Transverse colon (tissue), 4 donors: Measurements from ENCODE around the gene FBF1. TPM values are rescaled to one million over a fixed set of nuclear protein-coding genes. Genes with fewer than 3 reads are reported as not detected.

Source experiments
- DNase-seq: peaks from one replicate; pipeline ENCODE4 v3.0.0-alpha.2; 2019
- H3K27ac ChIP-seq, 4 donors: fragments of 200-600 bp; sonication (generic); 2 replicates each; pipeline ENCODE4 v1.5.1; 2016 to 2018; ENCODE audit warnings: inconsistent platforms in 4 of 4
- H3K27me3 ChIP-seq: fragments of 200-600 bp; sonication (generic); 2 replicates; pipeline ENCODE4 v1.5.1; 2017; ENCODE audit warnings: inconsistent platforms
- H3K36me3 ChIP-seq, 4 donors: fragments of 200-600 bp; sonication (generic); 2 replicates each; pipeline ENCODE4 v1.5.1; 2017 to 2019; ENCODE audit warnings: inconsistent platforms in 4 of 4
- H3K4me1 ChIP-seq, 4 donors: fragments of 200-600 bp; sonication (generic); 2 replicates each; pipeline ENCODE4 v1.5.1; 2017 to 2020; ENCODE audit warnings: inconsistent platforms in 4 of 4
- H3K4me3 ChIP-seq, 4 donors: fragments of 200-600 bp; sonication (generic); 1 replicate in 1 of 4; 2 replicates in 3 of 4; pipeline versions ENCODE4 v1.5.1 to v1.6.1; 2017 to 2019; ENCODE audit warnings: inconsistent platforms in 4 of 4
- H3K9me3 ChIP-seq, 2 donors: fragments of 200-600 bp; sonication (generic); 2 replicates each; pipeline ENCODE4 v1.5.1; 2017 to 2019; ENCODE audit warnings: inconsistent platforms in 2 of 2
- EP300 ChIP-seq: sonication (generic); formaldehyde crosslinking; IDR thresholded peaks from one replicate; pipeline ENCODE4 v1.6.1; 2017; ENCODE audit warnings: antibody characterized with exemption, low read depth
- POLR2A ChIP-seq: fragments of 450-650 bp; IDR thresholded peaks from one replicate; pipeline ENCODE4 v1.6.1; 2016; ENCODE audit warnings: antibody characterized with exemption, mild to moderate bottlenecking, moderate library complexity
- POLR2AphosphoS5 ChIP-seq, 3 donors: sonication (generic); formaldehyde crosslinking; IDR thresholded peaks; one replicate each; pipeline ENCODE4 v1.6.1; 2016; ENCODE audit warnings: antibody characterized with exemption in 3 of 3
- WGBS, 2 donors: methylation state at CpG; one replicate each; pipeline ENCODE4 v1.1.5; 2018; ENCODE audit warnings: low coverage in 1 of 2; 5-methylcytosine and 5-hydroxymethylcytosine counted together
- in situ Hi-C, 4 donors: fragments of 200-750 bp; cut with MboI; loops; one replicate each; pipeline versions ENCODE4 v1.15.0 to v1.15.1; 2017; ENCODE audit warnings: low sequenced_read_pairs in 3 of 4, low pct_ligation_motif_present in 1 of 4, low pct_unique_long_range_greater_than_20kb in 1 of 4
- intact Hi-C: fragments of 100-400 bp; cut with DNase I; formaldehyde crosslinking; loops from one replicate; pipeline ENCODE4 v1.15.1; 2023; ENCODE audit warnings: low total_unique reads
- total RNA-seq, 4 donors: library from RNA; depleted of rRNA; stranded (reverse); fragments of >200 nt; gene quantifications; one replicate each; pipeline ENCODE4 v1.1.0, GENCODE V29; 2016
- TF ChIP-seq, protein P1 (sequence below), 5 experiments: fragments of 200-600 bp in 3 of 5; fragments of 450-650 bp in 2 of 5; sonication (generic) in 3 of 5; IDR thresholded peaks; 1 replicate in 2 of 5; 2 replicates in 3 of 5; pipeline ENCODE4 v1.5.1; 2016 to 2017; ENCODE audit warnings: antibody characterized with exemption in 5 of 5, inconsistent platforms in 3 of 5, mild to moderate bottlenecking in 2 of 5, moderate library complexity in 1 of 5

The FBF1 gene
- total RNA-seq, 4 donors from 2014 or later = 2.9 to 29.9 (median 7.9) TPM

DNA sequence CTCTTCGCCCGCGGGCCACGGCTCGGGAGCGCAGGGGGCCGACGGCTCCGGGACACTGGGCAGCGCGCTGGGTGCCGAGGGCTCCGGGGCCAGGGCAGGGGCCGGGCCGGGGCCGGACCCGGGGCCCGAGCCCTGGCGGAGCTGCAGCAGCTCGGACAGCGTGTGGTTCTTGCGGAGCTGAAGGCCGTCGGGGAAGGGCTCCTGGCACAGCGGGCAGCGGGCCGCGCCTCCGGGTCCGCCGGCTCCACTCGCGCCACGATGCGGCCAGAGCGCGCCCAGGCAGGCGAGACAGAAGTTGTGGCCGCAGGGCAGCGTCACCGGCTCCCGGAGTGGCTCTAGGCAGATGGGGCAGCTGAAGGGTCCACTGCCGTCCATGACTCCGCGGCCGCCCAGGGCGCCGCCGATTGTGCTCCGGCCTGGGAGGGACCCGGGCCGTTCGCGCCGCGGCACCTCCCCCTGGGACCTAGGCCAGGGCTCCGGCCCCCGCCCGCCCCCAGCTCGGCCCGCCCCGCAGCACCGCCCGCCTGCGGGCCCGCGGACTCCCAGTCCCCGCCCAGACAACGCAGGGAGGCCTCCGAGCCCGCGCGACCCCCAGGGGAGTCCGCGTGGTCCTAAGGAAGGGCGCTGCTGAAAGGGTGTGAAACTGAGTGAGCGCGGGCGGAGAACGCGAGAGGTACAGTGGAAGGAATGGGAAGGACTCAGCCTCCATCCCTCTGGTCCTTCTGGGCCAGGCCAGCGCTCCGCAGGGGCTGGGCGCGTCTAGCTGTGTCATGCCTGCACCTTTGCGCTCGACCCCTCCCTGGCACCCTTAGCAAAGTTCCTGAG lies 62.5 kb downstream of the FBF1 start, which contains the start of gene TRIM47:
Gene TRIM47 (minus strand): TSS at position 408 of the 825 bp plus-strand sequence. CDS start 33 bp downstream, at position 375.
- intact Hi-C loops = loop anchor here (5.0 kb wide), 1 partner anchor 849 kb away; the partner anchor contains the start of genes JMJD6 and METTL23
- in situ Hi-C loops = loop anchor here in 1 of 4 donors (25.0 kb wide), 1 partner anchor 116 kb away; the partner anchor contains the start of gene GALK1
- WGBS, 2 donors = 0% methylated on average over 6 to 67 of the region's 87 CpGs

DNA sequence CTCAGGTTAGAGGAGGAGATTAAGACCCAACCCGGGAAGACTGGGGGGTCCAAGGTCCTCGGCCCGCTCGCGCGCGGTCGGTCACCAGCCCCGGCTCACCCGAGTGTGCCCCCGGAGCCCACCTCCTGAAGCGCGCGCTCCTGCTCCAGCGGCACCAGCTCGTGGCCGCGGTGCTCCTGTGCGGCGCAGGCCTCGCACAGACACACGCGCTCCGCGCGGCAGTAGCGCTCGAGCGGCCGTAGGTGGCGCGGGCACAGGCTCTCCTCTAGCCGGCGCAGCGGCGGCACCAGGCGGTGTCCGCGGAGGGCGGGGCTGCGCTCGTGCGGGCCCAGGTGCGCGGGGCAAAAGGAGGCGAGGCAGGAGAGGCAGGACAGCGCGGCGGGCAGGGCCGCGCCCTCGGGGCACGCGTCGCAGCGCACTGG lies 63.1 kb downstream of the FBF1 start:
- in situ Hi-C loops (loop anchor here in 1 of 4 donors (25.0 kb wide), 1 partner anchor 115 kb away; the partner anchor contains the start of gene GALK1), intact Hi-C loops (loop anchor here (5.0 kb wide), 1 partner anchor 850 kb away; the partner anchor contains the start of genes JMJD6 and METTL23)
- no peak for TF ChIP-seq EP300
- TF ChIP-seq, protein P1, sequence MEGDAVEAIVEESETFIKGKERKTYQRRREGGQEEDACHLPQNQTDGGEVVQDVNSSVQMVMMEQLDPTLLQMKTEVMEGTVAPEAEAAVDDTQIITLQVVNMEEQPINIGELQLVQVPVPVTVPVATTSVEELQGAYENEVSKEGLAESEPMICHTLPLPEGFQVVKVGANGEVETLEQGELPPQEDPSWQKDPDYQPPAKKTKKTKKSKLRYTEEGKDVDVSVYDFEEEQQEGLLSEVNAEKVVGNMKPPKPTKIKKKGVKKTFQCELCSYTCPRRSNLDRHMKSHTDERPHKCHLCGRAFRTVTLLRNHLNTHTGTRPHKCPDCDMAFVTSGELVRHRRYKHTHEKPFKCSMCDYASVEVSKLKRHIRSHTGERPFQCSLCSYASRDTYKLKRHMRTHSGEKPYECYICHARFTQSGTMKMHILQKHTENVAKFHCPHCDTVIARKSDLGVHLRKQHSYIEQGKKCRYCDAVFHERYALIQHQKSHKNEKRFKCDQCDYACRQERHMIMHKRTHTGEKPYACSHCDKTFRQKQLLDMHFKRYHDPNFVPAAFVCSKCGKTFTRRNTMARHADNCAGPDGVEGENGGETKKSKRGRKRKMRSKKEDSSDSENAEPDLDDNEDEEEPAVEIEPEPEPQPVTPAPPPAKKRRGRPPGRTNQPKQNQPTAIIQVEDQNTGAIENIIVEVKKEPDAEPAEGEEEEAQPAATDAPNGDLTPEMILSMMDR (IDR thresholded peaks at IDR 0.05) = peak; percentile 45 to 81 (median 55)
- TF ChIP-seq POLR2AphosphoS5 (IDR thresholded peaks at IDR 0.05) = peak in 2 of 3 donors; percentile 75 to 86
- TF ChIP-seq POLR2A = peak; percentile 60
- peak overlapping the region; percentile 63 to 76 (median 70) for H3K4me3 ChIP-seq
- H3K27ac ChIP-seq = peak overlapping the region; percentile 94 to 97 (median 96)
- H3K4me1 ChIP-seq = peaks cover 35 to 54% (median 45%) of the 10 kb centered on the region in 4 donors
- H3K36me3 ChIP-seq = no peaks in the 10 kb centered on the region
- no peaks in the 10 kb centered on the region for H3K9me3 ChIP-seq
- DNase-seq = peak; percentile 88
- H3K27me3 ChIP-seq = no peaks in the 10 kb centered on the region
- 0% methylated on average over 22 of the region's 56 CpGs; no CpG with 5 or more reads in 1 of the 2 donors for WGBS, 2 donors

More for the DNA sequence above, 62.5 kb downstream of the FBF1 start, which contains the start of gene TRIM47:
- peak within 1 kb of the TSS; percentile 94 to 97 (median 96) for H3K27ac ChIP-seq
- peak within 1 kb of the TSS; percentile 63 to 76 (median 70) for H3K4me3 ChIP-seq
- H3K9me3 ChIP-seq = no peaks in the 10 kb centered on the region
- peaks cover 28 to 48% (median 39%) of the 10 kb centered on the region in 4 donors for H3K4me1 ChIP-seq
- no peaks in the 10 kb centered on the region for H3K27me3 ChIP-seq
- TF ChIP-seq POLR2AphosphoS5 (IDR thresholded peaks at IDR 0.05) = peak; percentile 87 to 96 (median 87)
- peak; percentile 49 for TF ChIP-seq POLR2A
- TF ChIP-seq EP300 = no peak
- TF ChIP-seq, protein P1 (IDR thresholded peaks at IDR 0.05) = peak; percentile 11 to 44 (median 30)
- H3K36me3 ChIP-seq = no peaks in the 10 kb centered on the region
- DNase-seq = peak; percentile 78

DNA sequence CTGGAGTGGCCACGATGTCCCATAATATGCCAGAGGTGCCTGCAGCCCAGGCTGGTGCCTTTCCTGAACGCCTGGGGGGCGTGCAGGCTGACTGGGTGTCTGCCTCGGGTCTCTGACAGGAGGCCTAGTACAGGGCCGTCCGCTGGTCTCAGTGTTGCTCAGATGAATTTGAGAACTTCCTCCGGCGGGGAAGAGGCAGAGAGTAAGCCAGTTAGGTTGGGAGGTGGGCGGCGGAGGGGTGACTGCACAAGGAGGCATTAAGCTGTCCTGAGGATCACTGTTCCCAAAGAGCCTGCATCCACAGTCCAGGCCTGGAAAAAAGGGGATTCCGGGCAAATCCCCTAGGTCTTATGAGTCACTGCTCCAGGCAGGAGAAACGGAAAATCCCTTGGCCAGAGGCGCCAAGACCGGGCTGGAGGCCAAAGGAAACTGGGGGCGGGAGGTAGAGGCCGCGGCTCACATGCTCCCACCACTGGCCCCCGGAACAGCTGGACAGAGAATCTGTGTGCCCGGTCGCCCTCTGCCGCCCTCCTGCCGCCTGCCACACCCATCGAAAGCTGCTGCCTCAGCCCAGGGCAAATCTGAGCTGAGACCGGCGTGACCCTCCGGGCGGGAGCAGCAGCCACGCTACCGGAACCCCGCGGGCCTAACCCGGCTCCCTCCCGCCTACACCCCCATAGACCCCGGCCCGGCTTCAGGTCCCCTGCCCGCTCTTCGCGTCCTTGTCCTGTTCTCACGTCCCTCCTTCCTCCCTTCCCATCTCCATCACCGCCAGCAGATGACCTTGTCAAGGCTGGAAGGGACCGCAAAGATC lies 63.7 kb downstream of the FBF1 start:
- intact Hi-C loops (loop anchor here (5.0 kb wide), 1 partner anchor 850 kb away; the partner anchor contains the start of genes JMJD6 and METTL23), in situ Hi-C loops (loop anchor here in 1 of 4 donors (25.0 kb wide), 1 partner anchor 115 kb away; the partner anchor contains the start of gene GALK1)
- peaks cover 41 to 60% (median 51%) of the 10 kb centered on the region in 4 donors for H3K4me1 ChIP-seq
- H3K36me3 ChIP-seq = no peaks in the 10 kb centered on the region
- TF ChIP-seq EP300 = no peak
- no peak for TF ChIP-seq POLR2A
- TF ChIP-seq POLR2AphosphoS5 (IDR thresholded peaks at IDR 0.05) = peak; percentile 78 to 84 (median 80)
- TF ChIP-seq, protein P1 (IDR thresholded peaks at IDR 0.05) = no peak
- H3K27ac ChIP-seq = peak overlapping the region; percentile 94 to 97 (median 96)
- 5% methylated on average over 39 of the region's 41 CpGs; no CpG with 5 or more reads in 1 of the 2 donors for WGBS, 2 donors
- H3K9me3 ChIP-seq = no peaks in the 10 kb centered on the region
- peak overlapping the region; percentile 63 to 76 (median 70) for H3K4me3 ChIP-seq
- H3K27me3 ChIP-seq = no peaks in the 10 kb centered on the region
- peak; percentile 88 for DNase-seq
